NCI-H1436 treated with DMSO at 0.1 percent for 48 hours (cell line): Measurements from ENCODE around the gene ATXN3L.

Source experiments
- DNase-seq: peaks from one replicate; lab custom pipeline; 2025; lab: John Stamatoyannopoulos, UW

Gene ATXN3L

GRCh38 chrX:13319953-13320352 is at the start of gene ATXN3L:
Gene ATXN3L, minus strand, starts transcription at chrX:13320053. Its CDS starts 119 bp downstream, at chrX:13319934.
- no peak for DNase-seq

- DNase-seq, result peak; percentile 8
Observed at GRCh38 chrX:13369256-13370030, 49.6 kb upstream of the ATXN3L start.

DNA sequence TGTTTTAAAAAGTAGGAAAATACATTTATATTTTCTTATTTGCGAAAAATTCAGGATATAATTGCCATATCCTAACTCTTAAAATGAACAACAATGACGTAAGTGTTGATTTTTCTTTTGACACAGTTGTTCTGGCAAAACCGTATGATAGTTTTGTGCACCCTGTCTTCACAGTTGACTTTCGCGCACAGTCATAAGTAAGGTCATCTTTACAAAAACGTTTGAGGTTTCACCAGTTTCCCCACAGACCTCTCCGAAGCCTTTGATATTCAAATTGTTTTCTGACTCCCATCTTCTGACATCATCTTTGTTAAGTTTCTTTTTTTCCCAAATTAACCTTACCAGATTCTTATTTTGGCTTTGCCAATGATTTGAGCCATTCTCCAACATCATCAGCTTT is 48.1 kb upstream of the ATXN3L start:
- no peak for DNase-seq

DNA sequence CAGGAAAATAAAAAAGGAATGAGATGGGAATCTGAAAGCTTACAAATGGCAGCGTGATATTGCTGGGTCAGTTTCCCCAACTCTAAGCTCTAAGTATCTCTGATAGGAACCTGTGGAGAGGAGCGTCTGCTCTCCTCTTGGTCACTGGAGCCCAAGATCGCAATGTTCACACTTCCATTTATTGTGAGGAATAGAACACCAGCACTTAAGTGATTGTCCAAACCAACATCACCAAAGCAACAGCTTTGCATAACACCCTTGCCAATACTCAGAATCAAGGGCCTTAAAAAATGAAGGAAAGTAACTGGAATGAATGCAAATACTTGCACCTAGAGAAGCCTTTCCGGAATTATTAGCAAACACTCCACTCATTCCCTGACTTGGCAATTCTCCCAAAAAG is 46.8 kb upstream of the ATXN3L start:
- DNase-seq, result no peak

GRCh38 chrX:13365161-13365560 is 45.3 kb upstream of the ATXN3L start:
- DNase-seq, result no peak

DNA sequence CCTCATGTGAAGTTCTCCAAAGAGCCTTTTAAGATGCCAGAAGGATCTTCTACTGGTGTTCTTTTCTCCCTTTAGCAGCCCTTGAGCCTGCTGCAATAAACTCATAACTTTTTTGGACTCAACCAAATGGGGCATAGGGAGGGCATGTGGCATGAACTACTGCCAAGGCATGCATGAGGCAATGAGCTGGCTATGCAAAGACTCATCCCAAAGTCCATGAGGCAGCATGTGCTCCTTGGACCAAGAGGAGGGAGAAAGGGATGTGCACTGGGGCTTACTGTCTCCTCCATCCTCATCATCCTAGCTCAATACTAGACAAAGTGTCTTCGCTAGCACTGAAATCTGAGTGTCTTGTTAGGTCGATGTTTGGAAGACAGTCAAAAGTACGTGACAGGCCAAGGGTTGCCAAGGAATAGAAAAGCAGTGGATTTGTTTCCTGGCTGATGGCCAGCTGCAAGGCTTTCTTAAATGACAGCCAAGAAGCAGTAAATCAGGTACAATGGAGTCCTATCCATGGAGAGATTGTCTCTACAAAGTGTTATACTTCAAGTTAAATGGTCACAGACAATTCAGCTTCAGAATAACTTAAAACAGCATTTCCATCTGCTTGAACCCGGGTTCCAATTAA is 44.5 kb upstream of the ATXN3L start:
- DNase-seq, result no peak

DNA sequence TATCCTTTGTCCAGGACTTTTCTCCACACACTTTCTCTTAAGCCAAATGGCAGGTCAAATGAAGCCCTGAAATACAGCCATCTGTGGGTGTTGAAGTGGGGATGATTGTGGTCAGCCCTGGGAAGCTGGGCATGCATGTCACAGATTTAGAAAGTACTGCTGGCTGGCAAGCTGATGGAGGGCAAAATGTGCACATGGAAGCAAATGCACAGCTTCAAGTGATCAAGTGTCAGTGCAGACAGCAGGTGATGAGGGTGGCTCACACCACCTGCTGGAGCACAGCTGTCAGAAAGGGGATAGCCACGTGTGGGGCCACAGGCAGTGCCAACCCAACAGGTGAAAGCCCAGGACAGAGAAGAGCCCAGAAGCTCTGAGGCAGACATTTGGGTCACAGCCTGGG is 40.3 kb upstream of the ATXN3L start:
- DNase-seq, result no peak

GRCh38 chrX:13357925-13358324 is 38.1 kb upstream of the ATXN3L start:
- no peak for DNase-seq

- no peak for DNase-seq
Observed at GRCh38 chrX:13346646-13347045, 26.8 kb upstream of the ATXN3L start.

GRCh38 chrX:13345438-13345837 is 25.6 kb upstream of the ATXN3L start:
- no peak for DNase-seq

DNA sequence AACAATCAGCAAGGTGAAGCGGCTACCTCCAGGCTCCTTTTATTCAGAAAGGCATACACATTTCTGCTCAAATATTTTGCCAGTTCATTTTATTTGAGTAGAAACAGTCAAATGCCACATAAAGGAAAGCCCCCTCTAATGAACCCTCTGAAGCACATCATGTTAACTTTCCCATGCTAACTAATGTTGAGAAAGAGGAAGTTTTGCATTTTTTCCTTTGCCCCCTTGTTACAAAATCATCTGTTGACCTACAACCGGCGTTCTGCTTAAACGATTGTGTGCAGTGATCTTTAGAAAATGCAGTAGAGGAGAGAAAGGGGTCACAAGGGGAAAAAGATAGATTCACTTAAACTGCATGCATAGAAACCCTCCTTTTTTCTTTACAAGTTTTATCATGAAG is 25.2 kb upstream of the ATXN3L start:
- no peak for DNase-seq

- DNase-seq, result no peak
Observed at GRCh38 chrX:13341491-13342101, 21.7 kb upstream of the ATXN3L start.

DNA sequence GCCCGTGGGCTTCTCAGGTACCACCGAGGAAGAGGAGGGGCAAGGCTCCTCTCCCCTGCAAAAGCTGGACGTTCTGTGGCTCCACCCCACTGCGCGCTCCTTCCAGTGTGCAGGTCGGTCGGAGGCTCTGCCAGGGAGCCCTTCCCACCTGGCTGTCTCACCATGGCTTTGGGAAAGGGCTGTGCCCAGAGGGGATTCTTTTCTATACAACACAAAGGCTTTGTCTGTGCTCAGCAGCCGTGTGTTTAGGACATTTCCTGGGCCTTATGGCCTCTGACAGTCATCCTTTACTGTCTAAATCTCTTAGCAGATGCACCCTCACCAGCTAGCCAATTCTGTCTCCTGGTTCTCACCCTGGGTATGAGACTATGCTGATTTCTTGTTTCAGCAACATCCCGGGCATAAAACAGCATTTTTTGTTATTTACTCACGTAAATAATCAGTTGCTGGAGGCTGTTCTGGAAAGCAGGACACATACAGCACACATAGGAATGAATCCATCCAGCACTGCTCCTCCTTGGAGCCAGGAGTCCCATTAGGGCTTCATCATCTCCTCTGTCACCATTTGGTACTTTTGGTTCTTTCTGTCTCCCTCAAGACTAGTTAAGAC is 20.4 kb upstream of the ATXN3L start:
- no peak for DNase-seq

- DNase-seq, result no peak
Observed at GRCh38 chrX:13339607-13340006, 19.8 kb upstream of the ATXN3L start.

DNA sequence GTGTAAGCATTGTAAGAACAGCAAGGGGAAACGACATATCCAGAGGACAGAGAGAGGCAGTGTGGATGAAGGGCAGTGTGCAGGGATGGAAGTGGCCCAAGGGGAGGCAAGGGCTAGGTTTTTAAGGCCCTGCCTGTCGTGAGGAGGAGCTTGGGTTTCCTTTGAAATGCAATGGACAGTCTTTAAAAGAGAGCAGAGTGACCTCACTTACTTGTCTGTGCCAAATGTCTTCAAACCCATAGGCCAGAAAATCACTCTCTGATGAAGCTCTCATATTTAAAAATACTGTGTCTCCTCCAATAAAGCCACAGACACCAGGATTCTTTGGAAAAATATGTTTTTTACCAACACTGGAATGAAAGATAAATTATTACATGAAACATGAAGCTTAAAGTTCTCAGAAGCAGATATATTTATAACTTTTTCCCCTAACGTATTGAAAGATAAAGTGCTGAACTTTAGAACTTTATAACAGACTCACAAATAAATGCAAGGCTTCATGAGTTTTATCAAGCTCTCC is 19.2 kb upstream of the ATXN3L start:
- no peak for DNase-seq

GRCh38 chrX:13334491-13334890 is 14.6 kb upstream of the ATXN3L start:
- DNase-seq, result no peak

DNA sequence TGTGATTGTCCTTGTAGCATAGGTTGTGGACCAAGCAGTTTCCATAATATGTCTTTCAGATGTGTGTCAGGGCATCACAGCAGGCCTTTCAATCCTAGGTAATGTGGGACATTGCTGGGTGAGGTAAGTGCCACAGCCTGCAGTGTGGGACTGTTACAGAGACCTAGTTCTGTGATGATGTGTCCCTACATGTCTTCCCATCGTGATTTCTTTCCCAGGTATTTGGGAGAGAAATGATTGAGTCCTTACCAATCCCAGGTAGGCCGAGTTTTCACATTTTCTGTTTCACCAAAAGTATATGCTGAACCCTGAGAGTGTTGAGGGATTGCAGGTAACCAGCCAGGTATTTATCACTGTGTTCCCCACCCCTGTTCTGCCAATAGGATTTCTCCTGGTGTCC is 10.6 kb upstream of the ATXN3L start:
- no peak for DNase-seq

- no peak for DNase-seq
Observed at GRCh38 chrX:13327666-13328065, 7.8 kb upstream of the ATXN3L start.

- no peak for DNase-seq
Observed at GRCh38 chrX:13323241-13323640, 3.4 kb upstream of the ATXN3L start.

DNA sequence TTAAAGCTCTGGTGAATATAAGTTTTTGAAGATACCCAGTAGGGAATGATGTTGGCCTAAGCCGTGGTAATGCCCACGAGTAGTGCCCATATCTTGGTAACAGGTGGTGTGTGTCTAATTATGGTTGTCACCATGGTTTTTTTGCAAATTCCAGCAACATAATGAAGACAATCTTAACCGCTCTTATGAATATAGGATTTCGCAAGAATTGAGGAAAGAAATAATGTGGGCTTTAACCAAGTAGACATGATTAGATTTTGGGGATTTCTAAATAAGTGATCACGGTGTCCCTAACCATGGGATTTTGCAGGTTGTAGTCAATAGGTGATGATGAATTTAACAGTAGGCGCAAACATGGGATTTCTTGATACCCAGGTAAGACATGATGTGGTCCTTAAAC is 2.5 kb downstream of the ATXN3L start:
- DNase-seq, result no peak

DNA sequence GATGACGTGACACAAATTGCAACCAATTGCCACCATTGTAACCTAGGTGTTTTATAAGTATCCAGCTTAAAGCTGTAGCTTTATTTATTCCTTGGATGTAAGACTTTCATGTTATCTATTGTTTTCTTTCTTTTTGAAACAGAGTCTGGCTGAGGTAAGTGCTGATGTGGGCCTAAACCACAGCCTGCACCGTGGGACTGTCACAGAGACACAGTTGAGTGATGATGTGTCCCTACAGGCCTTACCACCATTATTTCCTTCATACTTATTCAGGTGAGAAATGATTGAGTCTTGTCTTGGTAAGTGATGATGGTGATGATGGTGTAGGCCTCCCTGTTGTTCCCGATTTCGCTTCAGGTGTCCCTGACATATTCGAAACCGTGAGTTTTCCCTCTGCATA is 8.3 kb downstream of the ATXN3L start:
- no peak for DNase-seq

GRCh38 chrX:13309631-13310030 is 10.2 kb downstream of the ATXN3L start:
- DNase-seq, result no peak

- DNase-seq, result no peak
Observed at GRCh38 chrX:13307041-13307440, 12.8 kb downstream of the ATXN3L start.
